ENCODE data around the gene ZNF385A. TPM values are rescaled to one million over a fixed set of nuclear protein-coding genes. Genes with fewer than 3 reads are reported as not detected.

The ZNF385A gene
- total RNA-seq, 1 experiment from 2014 or later = 5.7 TPM

DNA sequence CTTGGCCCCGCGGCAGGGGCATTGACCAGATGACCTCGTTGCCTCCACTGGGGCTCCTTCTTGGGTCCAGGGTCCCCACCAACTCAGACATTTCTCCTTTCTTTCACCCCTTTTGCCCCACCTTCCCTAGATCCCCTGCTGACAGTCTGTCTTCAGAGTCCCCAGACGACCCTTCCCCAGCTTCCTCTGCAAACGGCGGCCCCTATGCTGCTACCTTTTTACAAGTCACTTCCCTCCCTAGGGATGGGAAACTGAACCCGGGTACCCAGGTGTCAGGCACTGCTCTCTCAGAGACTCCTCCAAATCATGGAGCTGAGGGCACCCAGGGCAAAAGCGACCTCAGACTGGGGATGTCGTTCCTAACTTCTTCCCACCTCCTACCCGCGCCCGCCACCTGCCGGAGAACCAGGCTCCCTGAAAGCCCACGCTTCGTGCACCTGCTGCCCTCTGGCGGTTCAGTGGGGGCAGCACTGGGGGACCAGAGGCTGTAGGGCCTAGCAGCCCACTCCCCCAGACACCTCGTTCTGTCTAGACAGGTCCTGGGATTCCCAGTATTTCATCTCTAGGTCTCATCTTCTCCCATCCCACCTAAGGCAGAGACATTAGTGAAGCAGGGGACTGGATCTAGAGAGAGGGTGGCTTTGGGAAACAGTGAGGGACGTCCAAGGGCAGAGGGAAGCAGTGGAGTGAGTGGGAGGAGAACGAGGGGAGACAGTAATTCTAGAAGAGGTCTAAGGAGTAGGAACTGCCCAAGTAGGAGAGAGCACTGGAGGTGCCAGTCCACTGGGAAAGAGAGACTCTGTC, 4.9 kb downstream of the ZNF385A start:
- Mint-ChIP-seq H3K36me3 (ENCODE audit: insufficient read depth in 1 of 3, low read depth in 3 of 3) (peaks cover 6 to 33% (median 13%) of the 10 kb centered on the region in 3 experiments; a peak in 6 of 7 replicates), H3K4me3 (peak overlapping the region; percentile 62 to 81), H3K4me1 (peaks cover 24 to 30% of the 10 kb centered on the region in 2 experiments), H3K27me3 (ENCODE audit: low read depth) (peaks cover 31% of the 10 kb centered on the region), H3K27ac (no peak overlapping the region; a peak in 1 of 7 replicates), H3K9me3 (no peaks in the 10 kb centered on the region)
- Histone ChIP-seq H3K27ac (ENCODE audit: insufficient read length, low read depth, low read length) (no peak overlapping the region), H4K5ac (ENCODE audit: insufficient read length, low read depth, low read length) (no peak overlapping the region), H3K9me3 (ENCODE audit: control insufficient read depth, low read depth, low read length) (no peaks in the 10 kb centered on the region), H4K8ac (replicated peaks; ENCODE audit: insufficient read length, low read depth, low read length) (no peak overlapping the region), H2AFZ (ENCODE audit: low read length) (no peak overlapping the region), H3K4ac (ENCODE audit: low read depth, low read length) (no peak overlapping the region), H3K4me1 (ENCODE audit: insufficient read depth, low read length) (no peaks in the 10 kb centered on the region), H4K20me1 (ENCODE audit: control insufficient read depth, insufficient read depth, insufficient read length) (no peaks in the 10 kb centered on the region), H3K9ac (ENCODE audit: extremely low read depth, insufficient read length, low read length) (no peak overlapping the region), H3K23me2 (ENCODE audit: insufficient read length, low read depth, low read length, poor library complexity, severe bottlenecking) (no peaks in the 10 kb centered on the region), H2BK120ac (ENCODE audit: low read depth, low read length, poor library complexity, severe bottlenecking) (no peak overlapping the region), H3K79me1 (ENCODE audit: insufficient read depth, low read depth, low read length, poor library complexity, severe bottlenecking) (no peaks in the 10 kb centered on the region), H3K18ac (ENCODE audit: insufficient read length, low read depth, low read length) (no peak overlapping the region), H2BK5ac (ENCODE audit: insufficient read length, low read length) (no peak overlapping the region), H3K79me2 (ENCODE audit: insufficient read depth, low read length) (no peaks in the 10 kb centered on the region), H2BK12ac (ENCODE audit: insufficient read length, low read depth, low read length) (no peak overlapping the region), H2BK15ac (ENCODE audit: low read depth, low read length) (no peak overlapping the region), H3K23ac (ENCODE audit: insufficient read length, low read depth, low read length) (no peak overlapping the region), H3K4me2 (ENCODE audit: insufficient read depth, insufficient read length, low read length) (peak overlapping the region; percentile 23), H3K56ac (ENCODE audit: insufficient read length, low read depth, low read length) (no peak overlapping the region), H3K27me3 (ENCODE audit: insufficient read depth, low read length) (no peaks in the 10 kb centered on the region), H4K91ac (ENCODE audit: insufficient read length, low read depth, low read length) (no peak overlapping the region), H2AK5ac (ENCODE audit: insufficient read length, low read length) (no peak overlapping the region), H2BK20ac (ENCODE audit: low read depth, low read length, poor library complexity, severe bottlenecking) (no peak overlapping the region), H3T11ph (ENCODE audit: low read length) (no peak overlapping the region), H3K14ac (ENCODE audit: insufficient read depth, low read length) (no peak overlapping the region)
- WGBS (ENCODE audit: extremely low coverage, insufficient read length, low lambda C conversion rate) = no CpG with 5 or more reads among the region's 19 CpGs
- TF ChIP-seq, protein P1, sequence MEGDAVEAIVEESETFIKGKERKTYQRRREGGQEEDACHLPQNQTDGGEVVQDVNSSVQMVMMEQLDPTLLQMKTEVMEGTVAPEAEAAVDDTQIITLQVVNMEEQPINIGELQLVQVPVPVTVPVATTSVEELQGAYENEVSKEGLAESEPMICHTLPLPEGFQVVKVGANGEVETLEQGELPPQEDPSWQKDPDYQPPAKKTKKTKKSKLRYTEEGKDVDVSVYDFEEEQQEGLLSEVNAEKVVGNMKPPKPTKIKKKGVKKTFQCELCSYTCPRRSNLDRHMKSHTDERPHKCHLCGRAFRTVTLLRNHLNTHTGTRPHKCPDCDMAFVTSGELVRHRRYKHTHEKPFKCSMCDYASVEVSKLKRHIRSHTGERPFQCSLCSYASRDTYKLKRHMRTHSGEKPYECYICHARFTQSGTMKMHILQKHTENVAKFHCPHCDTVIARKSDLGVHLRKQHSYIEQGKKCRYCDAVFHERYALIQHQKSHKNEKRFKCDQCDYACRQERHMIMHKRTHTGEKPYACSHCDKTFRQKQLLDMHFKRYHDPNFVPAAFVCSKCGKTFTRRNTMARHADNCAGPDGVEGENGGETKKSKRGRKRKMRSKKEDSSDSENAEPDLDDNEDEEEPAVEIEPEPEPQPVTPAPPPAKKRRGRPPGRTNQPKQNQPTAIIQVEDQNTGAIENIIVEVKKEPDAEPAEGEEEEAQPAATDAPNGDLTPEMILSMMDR (conservative IDR thresholded peaks at IDR 0.05) = peak; percentile 100
- peak; percentile 96 for DNase-seq
